ENCODE measurements around the gene TAL2. TPM values are rescaled to one million over a fixed set of nuclear protein-coding genes. Genes with fewer than 3 reads are reported as not detected.
"Not testable (repeated sequence)": the region's sequence is repeated elsewhere in the genome, so short reads cannot be mapped to it uniquely, and the experiment has no call there.

The TAL2 gene
- total and polyA plus RNA-seq, 7 donors = 0.57 to 7.7 (median 0.88) TPM; not detected in 1

DNA sequence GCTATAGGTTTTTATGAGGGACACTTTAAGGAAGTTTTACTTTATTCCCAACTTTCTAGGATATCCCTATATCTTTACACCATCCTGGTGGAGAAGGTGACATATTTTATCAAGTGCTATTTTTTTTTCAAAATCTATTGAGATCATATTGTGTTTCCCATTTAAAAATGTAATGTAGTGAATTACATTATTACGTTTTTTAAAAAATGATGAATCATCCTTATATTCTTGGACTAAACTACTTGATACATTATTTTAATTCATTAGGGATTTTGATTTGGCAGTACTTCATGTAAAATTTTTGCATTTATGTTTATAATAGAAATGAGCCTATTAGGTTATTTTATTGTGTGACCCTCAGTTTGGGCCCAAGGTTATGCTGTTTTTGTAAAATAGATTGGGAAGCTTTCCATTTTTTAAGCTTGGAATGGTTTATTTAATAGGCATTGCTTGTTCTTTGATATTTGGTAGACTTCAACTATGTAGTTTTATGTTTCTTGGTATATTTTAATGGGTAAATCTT is 36.2 kb downstream of the TAL2 start:
- intact Hi-C loops (cut with DNase I) = loop anchor here in 1 of 2 donors (10.0 kb wide), 1 partner anchor 254 kb away; the partner anchor contains the start of gene FSD1L

DNA sequence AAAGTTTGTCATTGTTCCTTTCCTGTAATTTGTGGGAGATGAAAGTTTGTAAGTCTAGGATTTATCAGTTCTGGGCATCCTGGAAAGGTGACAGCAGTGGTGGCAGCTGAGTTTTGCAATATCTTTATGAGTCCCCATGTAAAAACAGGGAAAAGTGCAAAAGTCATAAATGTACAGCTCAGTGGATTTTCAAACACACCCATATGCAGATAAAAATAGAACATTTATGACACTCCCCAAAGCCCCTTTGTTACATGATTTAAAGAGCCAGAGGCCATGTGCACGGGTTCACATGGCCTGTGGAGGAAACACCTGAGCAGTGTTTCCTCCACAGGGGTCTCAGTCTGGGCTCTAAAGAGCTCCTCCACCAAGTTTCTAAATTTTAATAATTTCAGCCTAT is 38.4 kb downstream of the TAL2 start:
- no peak for TF ChIP-seq CTCF (IDR thresholded peaks at IDR 0.05)
- peak overlapping the region; percentile 97 for H3K27ac ChIP-seq
- DNase-seq (no peak), ATAC-seq (no peak)
- H3K36me3 ChIP-seq (ENCODE audit: insufficient read depth in 1 of 2, low read depth in 1 of 2) = no peaks in the 10 kb centered on the region
- 5 to 43% (median 19%) methylated on average over 1 of the region's 1 CpG for WGBS, 3 donors
- H3K4me1 ChIP-seq = peaks cover 48% of the 10 kb centered on the region
- no peaks in the 10 kb centered on the region for H3K27me3 ChIP-seq (ENCODE audit: insufficient read depth in 3 of 3, low read length in 2 of 3)
- intact Hi-C loops (cut with DNase I) = no loop called here
- H3K4me3 ChIP-seq = peak overlapping the region; percentile 2
- H3K9me3 ChIP-seq = no peaks in the 10 kb centered on the region

More for the DNA sequence above, 36.2 kb downstream of the TAL2 start:
- no peaks in the 10 kb centered on the region for H3K27me3 ChIP-seq (ENCODE audit: insufficient read depth in 3 of 3, low read length in 2 of 3)
- 24 to 58% (median 41%) methylated on average over 1 of the region's 1 CpG for WGBS, 3 donors
- no peaks in the 10 kb centered on the region for H3K9me3 ChIP-seq
- H3K36me3 ChIP-seq (ENCODE audit: insufficient read depth in 1 of 2, low read depth in 1 of 2) = no peaks in the 10 kb centered on the region
- H3K27ac ChIP-seq = peak overlapping the region; percentile 97
- H3K4me1 ChIP-seq = peaks cover 49% of the 10 kb centered on the region
- H3K4me3 ChIP-seq = peak overlapping the region; percentile 86
- no peak for TF ChIP-seq CTCF (IDR thresholded peaks at IDR 0.05)
- DNase-seq (no peak), ATAC-seq (no peak)

DNA sequence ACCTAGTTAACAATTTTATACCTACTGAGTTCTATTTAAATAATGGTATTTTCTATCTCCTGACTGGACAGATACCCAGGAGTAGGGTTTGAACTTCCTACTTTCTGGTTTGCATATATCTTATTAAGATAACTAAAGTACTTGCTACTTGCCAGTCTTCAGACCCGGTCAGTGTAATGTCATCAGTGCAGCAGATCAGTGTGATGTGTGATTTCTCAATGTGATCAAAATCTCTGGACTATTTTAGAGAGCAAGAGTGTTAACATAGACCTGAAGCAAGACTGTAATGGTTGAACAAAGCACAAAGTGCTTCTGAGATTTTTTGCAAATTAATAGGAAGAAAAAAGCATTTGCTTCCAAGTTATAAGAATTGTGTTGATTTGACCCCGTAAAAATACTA is 38.9 kb downstream of the TAL2 start:
- Histone ChIP-seq H3K4me1 (peaks cover 48% of the 10 kb centered on the region), H3K36me3 (ENCODE audit: insufficient read depth in 1 of 2, low read depth in 1 of 2) (peaks cover 0 to 3% of the 10 kb centered on the region in 2 donors), H3K4me3 (peak overlapping the region; percentile 2), H3K27me3 (ENCODE audit: insufficient read depth in 3 of 3, low read length in 2 of 3) (no peaks in the 10 kb centered on the region), H3K9me3 (no peaks in the 10 kb centered on the region), H3K27ac (peak overlapping the region; percentile 97)
- DNase-seq (no peak), ATAC-seq (peak in 3 of 4 donors; percentile 54 to 80 (median 69))
- 51 to 61% (median 58%) methylated on average over 2 of the region's 2 CpGs for WGBS, 3 donors
- TF ChIP-seq CTCF (IDR thresholded peaks at IDR 0.05) = no peak
- intact Hi-C loops (cut with DNase I) = no loop called here

- Histone ChIP-seq H3K4me1 (peaks cover 37% of the 10 kb centered on the region), H3K27ac (peak overlapping the region; percentile 97), H3K36me3 (ENCODE audit: insufficient read depth in 1 of 2, low read depth in 1 of 2) (peaks cover 0 to 8% of the 10 kb centered on the region in 2 donors), H3K27me3 (ENCODE audit: insufficient read depth in 3 of 3, low read length in 2 of 3) (no peaks in the 10 kb centered on the region), H3K9me3 (no peaks in the 10 kb centered on the region), H3K4me3 (no peak overlapping the region)
- no peak for TF ChIP-seq CTCF (IDR thresholded peaks at IDR 0.05)
- DNase-seq = no peak
- WGBS, 3 donors = 0 to 98% (median 80%) methylated on average over 1 of the region's 1 CpG
- intact Hi-C loops (cut with DNase I) = no loop called here
- peak in 2 of 4 donors; percentile 47 to 67 for ATAC-seq
Measured at GRCh38 chr9:105702207-105702606, 40.0 kb downstream of the TAL2 start.

DNA sequence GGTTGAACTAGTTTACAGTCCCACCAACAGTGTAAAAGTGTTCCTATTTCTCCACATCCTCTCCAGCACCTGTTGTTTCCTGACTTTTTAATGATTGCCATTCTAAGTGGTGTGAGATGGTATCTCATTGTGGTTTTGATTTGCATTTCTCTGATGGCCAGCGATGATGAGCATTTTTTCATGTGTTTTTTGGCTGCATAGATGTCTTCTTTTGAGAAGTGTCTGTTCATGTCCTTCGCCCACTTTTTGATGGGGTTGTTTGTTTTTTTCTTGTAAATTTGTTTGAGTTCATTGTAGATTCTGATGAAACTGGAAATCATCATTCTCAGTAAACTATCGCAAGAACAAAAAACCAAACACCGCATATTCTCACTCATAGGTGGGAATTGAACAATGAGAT is 41.4 kb downstream of the TAL2 start:
- DNase-seq; ATAC-seq; H3K27ac ChIP-seq; intact Hi-C loops (cut with DNase I); H3K9me3 ChIP-seq; H3K27me3 ChIP-seq (ENCODE audit: insufficient read depth in 3 of 3, low read length in 2 of 3); H3K36me3 ChIP-seq (ENCODE audit: insufficient read depth in 1 of 2, low read depth in 1 of 2); H3K4me3 ChIP-seq: not testable (repeated sequence)
- 94 to 98% (median 96%) methylated on average over 2 to 4 of the region's 4 CpGs for WGBS, 3 donors
- peaks cover 36% of the 10 kb centered on the region for H3K4me1 ChIP-seq
